Thyroid gland (tissue), 4 donors: ENCODE measurements around the gene TCL1A.
A peak's percentile ranks its signal among the peaks of the same experiment; 100 is the strongest.

Experiments
- CTCF ChIP-seq, 6 experiments: fragments of 200-600 bp in 3 of 6; fragments of 450-650 bp in 3 of 6; sonication (generic) in 3 of 6; IDR thresholded peaks; one replicate each; pipeline ENCODE4 v1.5.1; 2016 to 2019; ENCODE audit warnings: antibody characterized with exemption in 6 of 6, mild to moderate bottlenecking in 2 of 6, inconsistent platforms in 1 of 6, moderate library complexity in 1 of 6
- POLR2A ChIP-seq, 2 donors: fragments of 450-650 bp; IDR thresholded peaks; one replicate each; pipeline ENCODE4 v1.6.1; 2017; ENCODE audit warnings: antibody characterized with exemption in 2 of 2, mild to moderate bottlenecking in 2 of 2, moderate library complexity in 1 of 2

DNA sequence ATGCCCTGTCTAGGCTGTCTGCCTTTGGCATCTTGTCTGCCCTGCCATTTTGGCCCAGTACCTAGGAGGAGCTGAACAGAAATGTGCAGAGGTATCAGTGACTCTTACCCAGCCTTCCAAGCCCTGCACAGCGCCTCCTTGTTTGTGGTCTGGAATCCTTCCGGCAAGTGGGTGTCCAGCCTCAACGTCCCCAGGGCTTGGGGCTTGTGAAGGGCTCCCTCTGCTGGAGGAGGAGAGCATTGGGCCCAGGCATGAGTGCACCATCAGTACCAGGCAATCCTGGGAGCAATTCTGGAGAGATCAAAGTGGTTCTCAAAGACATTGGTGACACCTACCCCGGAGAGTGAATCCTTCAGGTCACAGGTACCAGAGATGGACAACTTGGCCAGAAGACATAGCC is 30.1 kb downstream of the TCL1A start:
- TF ChIP-seq CTCF (IDR thresholded peaks at IDR 0.05) (peak in 1 of 6 experiments; percentile 11), POLR2A (IDR thresholded peaks at IDR 0.05) (no peak)
